ENCODE results near the gene HINFP.

DNA sequence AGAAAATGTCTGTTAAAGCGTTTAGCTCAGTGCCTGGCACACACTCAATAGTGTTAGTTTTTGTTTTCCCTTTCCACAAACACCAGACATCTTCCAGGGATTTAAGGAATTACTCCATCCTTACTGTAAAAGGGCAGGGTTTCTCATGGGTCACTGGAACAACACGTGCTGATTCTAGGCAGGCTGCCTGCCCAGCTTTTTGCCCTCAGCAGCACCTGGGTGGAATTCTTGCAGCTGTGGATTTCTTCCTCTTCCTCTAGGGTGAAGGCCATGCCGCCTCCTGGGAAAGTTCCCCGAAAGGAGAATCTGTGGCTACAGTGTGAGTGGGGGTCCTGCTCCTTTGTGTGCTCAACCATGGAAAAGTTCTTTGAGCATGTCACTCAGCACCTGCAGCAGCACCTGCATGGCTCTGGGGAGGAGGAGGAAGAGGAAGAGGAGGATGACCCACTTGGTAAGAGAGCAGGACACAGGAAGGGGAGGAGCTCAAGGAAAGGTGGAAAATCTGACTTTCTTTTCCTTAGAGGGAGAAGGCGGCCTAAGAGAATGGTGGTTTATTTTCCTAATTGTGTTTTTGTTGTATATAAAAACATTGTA lies 5.4 kb downstream of the HINFP start:
- TF ChIP-seq, protein P1, sequence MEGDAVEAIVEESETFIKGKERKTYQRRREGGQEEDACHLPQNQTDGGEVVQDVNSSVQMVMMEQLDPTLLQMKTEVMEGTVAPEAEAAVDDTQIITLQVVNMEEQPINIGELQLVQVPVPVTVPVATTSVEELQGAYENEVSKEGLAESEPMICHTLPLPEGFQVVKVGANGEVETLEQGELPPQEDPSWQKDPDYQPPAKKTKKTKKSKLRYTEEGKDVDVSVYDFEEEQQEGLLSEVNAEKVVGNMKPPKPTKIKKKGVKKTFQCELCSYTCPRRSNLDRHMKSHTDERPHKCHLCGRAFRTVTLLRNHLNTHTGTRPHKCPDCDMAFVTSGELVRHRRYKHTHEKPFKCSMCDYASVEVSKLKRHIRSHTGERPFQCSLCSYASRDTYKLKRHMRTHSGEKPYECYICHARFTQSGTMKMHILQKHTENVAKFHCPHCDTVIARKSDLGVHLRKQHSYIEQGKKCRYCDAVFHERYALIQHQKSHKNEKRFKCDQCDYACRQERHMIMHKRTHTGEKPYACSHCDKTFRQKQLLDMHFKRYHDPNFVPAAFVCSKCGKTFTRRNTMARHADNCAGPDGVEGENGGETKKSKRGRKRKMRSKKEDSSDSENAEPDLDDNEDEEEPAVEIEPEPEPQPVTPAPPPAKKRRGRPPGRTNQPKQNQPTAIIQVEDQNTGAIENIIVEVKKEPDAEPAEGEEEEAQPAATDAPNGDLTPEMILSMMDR (IDR thresholded peaks at IDR 0.05): no peak
- no peak for TF ChIP-seq POLR2AphosphoS5 (IDR thresholded peaks at IDR 0.05)

All from breast epithelium (tissue), 3 donors.